Mucosa of rectum (tissue), 2 donors: ENCODE results near the gene B3GNT7.

Experiments used
- H3K27ac ChIP-seq, 2 donors: one replicate each; pipeline ENCODE4 v1.7.0; 2013; ENCODE audit warnings: inconsistent platforms in 2 of 2, low read depth in 2 of 2, low read length in 2 of 2
- H3K27me3 ChIP-seq, 2 donors: one replicate each; pipeline ENCODE4 v1.7.0; 2013; ENCODE audit warnings: low read length in 2 of 2; ENCODE audit not compliant: control insufficient read depth in 2 of 2, insufficient read depth in 2 of 2
- H3K36me3 ChIP-seq, 2 donors: one replicate each; pipeline ENCODE4 v1.7.0; 2013; ENCODE audit warnings: low read length in 2 of 2; ENCODE audit not compliant: control insufficient read depth in 2 of 2, insufficient read depth in 2 of 2
- H3K4me1 ChIP-seq, 2 donors: one replicate each; pipeline ENCODE4 v1.7.0; 2013; ENCODE audit warnings: low read length in 2 of 2, mild to moderate bottlenecking in 1 of 2; ENCODE audit not compliant: control insufficient read depth in 2 of 2, insufficient read depth in 2 of 2
- H3K4me3 ChIP-seq, 2 donors: one replicate each; pipeline ENCODE4 v1.7.0; 2013; ENCODE audit warnings: low read length in 2 of 2
- H3K9ac ChIP-seq, 2 donors: one replicate each; pipeline ENCODE4 v1.7.0; 2013; ENCODE audit warnings: low read length in 2 of 2, low read depth in 1 of 2, mild to moderate bottlenecking in 1 of 2
- H3K9me3 ChIP-seq, 2 donors: one replicate each; pipeline ENCODE4 v1.7.0; 2013; ENCODE audit warnings: low read length in 2 of 2; ENCODE audit not compliant: control insufficient read depth in 2 of 2
- donor health status: healthy.
- donor health status: Normal muscosa, but diverticular disease.

B3GNT7 gene

DNA sequence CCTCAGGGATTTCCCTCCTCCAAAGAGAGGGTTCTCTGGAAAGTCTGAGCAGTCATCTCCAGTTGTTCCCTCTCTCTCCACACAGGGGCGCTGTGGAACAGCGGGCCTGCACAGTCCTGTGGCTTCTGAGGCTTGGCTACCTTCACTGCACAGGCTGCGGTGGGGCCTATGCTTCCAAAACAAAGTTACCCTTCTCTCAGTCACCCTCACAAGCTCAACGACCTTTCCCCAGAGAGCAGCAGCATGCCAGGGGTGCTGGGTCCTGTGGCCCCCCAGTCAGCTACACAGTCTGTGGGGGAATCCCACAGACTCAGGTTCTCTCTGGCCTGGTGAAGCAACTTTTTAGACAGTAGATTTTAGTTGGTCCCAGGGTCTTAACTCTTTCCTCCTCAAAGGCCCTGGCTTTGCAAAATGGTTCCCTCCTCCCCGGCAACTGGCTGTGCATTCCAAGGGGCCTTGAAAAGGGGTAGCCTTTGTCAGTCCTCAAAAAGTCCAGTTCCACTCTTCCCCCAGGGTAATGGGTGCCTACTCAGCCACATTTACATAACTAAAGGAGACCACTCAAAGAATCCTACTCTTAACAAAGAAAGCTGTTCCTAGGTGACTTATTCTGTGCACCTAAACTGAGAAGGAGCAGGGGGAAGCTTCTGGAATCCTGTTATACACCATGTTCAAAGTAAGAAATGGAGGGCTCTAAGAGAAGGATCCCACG is 14.9 kb downstream of the B3GNT7 start:
- Histone ChIP-seq H3K9ac (no peak overlapping the region), H3K9me3 (no peaks in the 10 kb centered on the region)

DNA sequence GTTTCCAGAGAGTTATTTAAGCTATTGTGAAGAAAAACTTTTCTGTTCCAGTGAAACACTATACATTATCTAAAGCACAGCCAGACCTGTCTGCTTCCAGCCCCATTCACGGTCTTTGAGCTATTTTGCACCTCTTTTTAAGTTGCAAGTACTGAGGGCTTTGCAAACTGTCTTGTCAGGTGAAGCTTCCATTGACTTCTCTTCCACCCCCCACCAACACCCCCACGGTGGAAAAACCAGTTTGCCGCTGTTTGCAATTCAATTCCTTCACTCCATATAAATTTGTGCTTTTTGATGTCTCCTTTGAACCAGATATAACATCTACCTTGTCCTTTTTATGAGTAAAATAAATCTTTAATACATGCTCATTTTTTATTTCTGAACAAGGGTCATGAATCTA is 15.7 kb downstream of the B3GNT7 start:
- Histone ChIP-seq H3K9me3 (no peaks in the 10 kb centered on the region), H3K36me3 (peaks cover 0 to 2% of the 10 kb centered on the region in 2 donors), H3K4me3 (peak overlapping the region; percentile 68 to 72), H3K27me3 (no peaks in the 10 kb centered on the region), H3K9ac (peak overlapping the region in 1 of 2 donors; percentile 85), H3K4me1 (peaks cover 31 to 41% of the 10 kb centered on the region in 2 donors), H3K27ac (peak overlapping the region in 1 of 2 donors; percentile 95)

More for the DNA sequence above, 14.9 kb downstream of the B3GNT7 start:
- no peaks in the 10 kb centered on the region for H3K27me3 ChIP-seq
- H3K27ac ChIP-seq: peak overlapping the region; percentile 83 to 95
- no peak overlapping the region for H3K4me3 ChIP-seq
- peaks cover 0 to 6% of the 10 kb centered on the region in 2 donors for H3K36me3 ChIP-seq
- H3K4me1 ChIP-seq: peaks cover 31 to 44% of the 10 kb centered on the region in 2 donors

DNA sequence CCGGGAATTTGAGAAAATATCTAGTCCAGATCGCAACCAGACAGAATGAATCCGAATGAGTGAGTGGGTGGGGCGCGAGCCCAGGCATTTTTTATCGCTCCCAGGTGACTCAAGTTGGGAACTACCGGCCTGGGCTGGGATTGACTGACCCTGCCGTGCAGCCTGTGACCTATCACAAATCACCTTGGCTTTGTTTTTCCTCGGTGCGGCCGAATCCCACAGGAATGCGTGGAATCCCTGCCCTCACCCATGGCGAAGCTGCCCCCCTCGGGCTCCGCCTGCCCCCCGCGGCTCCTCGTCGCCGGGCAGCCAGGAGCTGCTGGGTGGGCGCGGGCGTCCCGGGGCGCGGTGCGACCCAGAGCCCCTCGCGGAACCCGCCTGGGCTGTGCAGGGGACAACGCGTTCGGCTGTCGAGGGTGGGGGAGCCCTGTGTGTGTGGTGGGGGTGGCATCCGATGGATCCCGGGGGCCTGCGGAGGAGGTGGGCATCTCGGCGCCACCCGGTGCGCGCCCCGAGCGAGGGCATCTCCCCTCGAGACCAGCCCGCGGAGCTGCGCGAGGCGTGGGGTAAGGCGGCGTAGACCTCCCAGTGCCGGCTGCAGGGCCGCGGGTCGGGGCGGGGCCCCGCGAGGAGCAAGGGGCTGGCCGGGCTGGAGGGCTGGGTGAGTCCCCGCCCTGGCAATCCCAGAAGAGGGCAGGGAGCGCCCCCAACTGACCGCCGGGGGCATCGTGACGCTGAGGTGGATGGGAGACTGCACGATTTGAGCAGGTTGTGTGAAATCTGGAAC is 16.5 kb downstream of the B3GNT7 start:
- Histone ChIP-seq H3K36me3 (no peaks in the 10 kb centered on the region), H3K9ac (peak overlapping the region; percentile 68 to 85), H3K4me1 (peaks cover 31 to 41% of the 10 kb centered on the region in 2 donors), H3K27ac (peak overlapping the region; percentile 84 to 95), H3K4me3 (peak overlapping the region; percentile 68 to 72), H3K27me3 (no peaks in the 10 kb centered on the region), H3K9me3 (no peaks in the 10 kb centered on the region)

DNA sequence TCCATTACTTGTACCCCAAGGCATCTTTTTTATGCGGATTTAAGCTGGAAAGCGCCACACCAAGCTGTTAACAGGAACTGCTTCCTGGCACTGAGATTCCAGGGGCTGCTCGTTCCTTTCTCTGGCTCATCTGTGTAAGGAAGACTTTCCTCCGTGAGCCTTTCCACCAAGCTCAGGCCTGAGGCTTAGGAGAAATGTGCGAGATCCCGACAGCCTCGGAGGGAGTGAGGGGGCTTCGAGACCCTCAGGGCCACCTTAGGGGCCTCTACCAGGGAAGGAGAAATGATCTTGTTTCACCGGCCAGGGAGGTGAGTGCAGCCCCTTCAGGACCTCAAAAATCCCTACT is 17.1 kb downstream of the B3GNT7 start:
- Histone ChIP-seq H3K4me1 (peaks cover 31 to 41% of the 10 kb centered on the region in 2 donors), H3K27ac (peak overlapping the region; percentile 84 to 95), H3K36me3 (no peaks in the 10 kb centered on the region), H3K9me3 (no peaks in the 10 kb centered on the region), H3K4me3 (peak overlapping the region; percentile 68 to 72), H3K9ac (peak overlapping the region; percentile 41 to 85), H3K27me3 (no peaks in the 10 kb centered on the region)

DNA sequence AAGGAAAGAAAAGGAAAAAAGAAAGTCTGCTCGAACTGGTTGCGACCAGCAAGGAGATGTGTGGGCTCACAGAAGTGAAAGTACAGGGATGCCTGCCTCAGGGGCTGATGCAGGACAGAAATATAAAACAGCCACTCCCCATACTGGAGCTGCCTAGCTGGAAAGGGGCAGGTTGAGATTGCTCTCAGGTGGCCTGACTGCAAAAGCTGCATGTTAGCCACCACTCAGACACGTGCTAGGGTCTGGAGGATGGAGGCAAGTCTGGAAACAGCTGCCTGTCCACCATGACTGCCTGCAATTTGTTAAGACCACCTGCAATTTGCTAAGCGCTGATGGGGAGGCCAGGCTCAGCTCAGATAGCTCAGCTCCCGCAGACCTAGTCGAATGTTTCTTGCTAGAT is 17.9 kb downstream of the B3GNT7 start:
- peak overlapping the region; percentile 84 to 95 for H3K27ac ChIP-seq
- H3K27me3 ChIP-seq: no peaks in the 10 kb centered on the region
- no peaks in the 10 kb centered on the region for H3K36me3 ChIP-seq
- peak overlapping the region in 1 of 2 donors; percentile 49 for H3K4me3 ChIP-seq
- peaks cover 31 to 41% of the 10 kb centered on the region in 2 donors for H3K4me1 ChIP-seq
- H3K9me3 ChIP-seq: no peaks in the 10 kb centered on the region
- peak overlapping the region; percentile 34 to 85 for H3K9ac ChIP-seq

DNA sequence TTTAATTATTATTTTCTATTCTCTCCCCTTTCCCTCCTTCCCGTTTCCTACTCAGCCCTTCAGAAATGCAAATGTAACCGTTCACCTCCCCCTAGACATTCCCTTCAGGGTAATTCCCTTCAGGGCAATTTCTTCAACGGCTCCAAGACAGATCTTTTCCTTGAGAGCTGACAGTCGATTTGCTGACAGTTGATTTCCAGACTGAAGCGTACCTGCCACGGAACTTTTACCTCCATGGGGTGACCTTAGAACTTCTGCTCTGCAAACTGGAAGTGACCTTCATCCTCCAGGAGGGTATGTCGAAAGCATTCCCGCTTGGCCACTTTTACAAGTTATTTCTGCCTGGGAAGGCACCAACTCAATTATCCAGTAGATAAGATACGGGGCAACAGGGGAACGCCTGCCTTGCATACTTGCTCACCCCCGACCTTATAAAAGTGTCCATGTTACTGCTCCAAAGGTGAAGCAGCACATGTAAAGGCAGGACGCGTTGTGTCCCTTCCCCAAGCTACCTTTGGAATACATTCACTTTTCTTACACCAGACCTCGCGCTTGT is 18.5 kb downstream of the B3GNT7 start:
- Histone ChIP-seq H3K9me3 (no peaks in the 10 kb centered on the region), H3K27ac (peak overlapping the region; percentile 84 to 95), H3K36me3 (no peaks in the 10 kb centered on the region), H3K9ac (peak overlapping the region; percentile 2 to 34), H3K4me1 (peaks cover 31 to 41% of the 10 kb centered on the region in 2 donors), H3K27me3 (no peaks in the 10 kb centered on the region), H3K4me3 (peak overlapping the region; percentile 24 to 49)

DNA sequence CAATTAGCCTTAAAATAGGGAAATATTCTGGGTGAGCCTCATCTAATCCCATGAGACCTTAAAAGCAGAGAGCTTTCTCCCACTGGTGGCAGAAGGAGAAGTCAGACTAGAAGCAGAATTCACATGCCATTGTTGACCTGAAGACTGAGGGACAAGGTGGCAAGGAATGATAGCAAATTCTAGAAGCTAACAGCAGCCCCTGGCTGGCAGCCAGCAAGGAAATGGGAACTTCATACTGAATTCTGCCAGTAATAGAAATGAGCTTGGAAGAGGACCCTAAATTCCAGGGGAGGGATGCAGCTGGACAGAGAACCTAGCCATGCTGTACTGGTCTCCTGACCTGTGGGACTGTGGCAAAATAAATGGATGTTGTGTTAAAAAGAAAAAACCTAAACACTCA is 19.5 kb downstream of the B3GNT7 start:
- Histone ChIP-seq H3K9ac (peak overlapping the region in 1 of 2 donors; percentile 39), H3K4me1 (peaks cover 26 to 33% of the 10 kb centered on the region in 2 donors), H3K4me3 (peak overlapping the region in 1 of 2 donors; percentile 41), H3K27me3 (no peaks in the 10 kb centered on the region), H3K36me3 (no peaks in the 10 kb centered on the region), H3K9me3 (no peaks in the 10 kb centered on the region), H3K27ac (peak overlapping the region; percentile 84 to 95)

DNA sequence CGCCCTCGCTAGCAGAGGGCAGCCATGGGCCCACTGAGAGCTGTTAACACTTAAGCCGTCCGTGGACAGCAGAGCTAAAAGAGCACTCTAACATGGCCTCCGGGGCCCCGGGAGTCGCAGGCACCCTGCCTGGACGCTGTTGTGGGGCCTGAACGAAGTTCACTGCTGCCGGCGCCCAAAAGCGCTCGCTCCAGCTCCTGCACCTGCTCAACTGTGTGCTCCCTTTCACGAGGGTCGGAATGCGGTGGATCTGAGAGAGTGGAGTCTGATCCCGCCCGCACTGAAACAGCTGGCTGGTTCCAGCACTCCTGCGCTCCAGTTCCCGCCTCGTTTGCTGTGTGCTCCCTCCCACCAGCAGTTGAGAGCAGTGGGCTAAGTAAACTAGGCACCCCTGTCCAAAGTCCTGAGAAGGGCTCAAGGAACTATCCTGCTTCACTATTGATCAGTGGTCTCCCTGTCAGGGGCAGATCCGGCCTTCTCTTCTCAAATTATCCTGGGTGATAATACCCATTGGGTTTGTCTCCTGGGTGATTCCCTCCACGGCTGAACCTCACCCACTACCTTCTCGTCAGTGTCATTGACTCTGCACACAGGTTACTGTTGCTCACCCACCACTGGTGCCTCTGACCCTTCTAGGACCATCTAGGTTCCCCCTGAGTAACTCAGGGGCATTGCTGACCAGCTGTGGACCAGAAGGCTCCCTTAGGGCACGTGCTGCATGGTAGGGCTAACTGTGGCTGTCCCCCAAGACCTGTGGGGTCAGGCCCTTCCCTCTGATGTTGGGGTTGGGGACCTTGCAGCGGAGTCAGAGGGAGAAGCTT is 23.5 kb downstream of the B3GNT7 start:
- H3K4me1 ChIP-seq: peaks cover 3 to 15% of the 10 kb centered on the region in 2 donors
- H3K4me3 ChIP-seq: no peak overlapping the region
- H3K27me3 ChIP-seq: no peaks in the 10 kb centered on the region
- no peaks in the 10 kb centered on the region for H3K9me3 ChIP-seq
- H3K27ac ChIP-seq: no peak overlapping the region
- H3K9ac ChIP-seq: no peak overlapping the region
- no peaks in the 10 kb centered on the region for H3K36me3 ChIP-seq

DNA sequence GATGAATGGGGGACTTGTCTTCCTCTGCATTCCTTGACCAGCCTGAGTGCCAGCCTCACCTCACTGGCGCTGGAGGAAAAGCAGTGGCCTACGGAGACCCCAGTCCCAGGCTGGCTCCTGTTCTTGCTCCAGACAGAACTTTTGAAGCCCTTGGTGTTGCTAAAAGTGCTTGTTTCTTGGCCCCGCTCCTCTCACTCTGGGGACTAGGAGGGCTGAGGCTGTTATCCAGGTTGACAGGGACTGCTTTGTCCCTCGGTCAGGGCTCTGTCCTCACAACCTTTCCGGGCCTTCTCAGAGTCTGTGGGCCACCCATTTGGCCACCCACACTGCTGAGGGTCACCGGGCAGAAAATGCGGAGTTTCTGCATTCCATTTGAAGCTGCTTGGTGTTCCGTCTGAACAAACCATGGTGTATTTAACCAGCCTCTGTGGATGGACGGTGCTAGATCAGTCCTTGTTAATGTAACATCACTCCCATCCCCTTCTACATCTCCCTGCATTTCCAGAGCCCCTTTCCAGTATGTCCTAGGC is 25.6 kb downstream of the B3GNT7 start:
- Histone ChIP-seq H3K9ac (no peak overlapping the region), H3K27me3 (no peaks in the 10 kb centered on the region), H3K9me3 (no peaks in the 10 kb centered on the region), H3K4me3 (no peak overlapping the region), H3K36me3 (no peaks in the 10 kb centered on the region), H3K4me1 (no peaks in the 10 kb centered on the region), H3K27ac (no peak overlapping the region)
